HG03175 (cell line): ENCODE data around the gene MAPK1.
A peak's percentile ranks its signal among the peaks of the same experiment; 100 is the strongest.
"Not testable (repeated sequence)": the region's sequence is repeated elsewhere in the genome, so short reads cannot be mapped to it uniquely, and the experiment has no call there.

Experiments
- ATAC-seq: cut with Tn5 transposase; IDR thresholded peaks from one replicate; pipeline ENCODE4 v1.9.1; 2021; ENCODE audit warnings: mild to moderate bottlenecking, moderate library complexity; ENCODE audit not compliant: unreplicated experiment

Gene MAPK1

DNA sequence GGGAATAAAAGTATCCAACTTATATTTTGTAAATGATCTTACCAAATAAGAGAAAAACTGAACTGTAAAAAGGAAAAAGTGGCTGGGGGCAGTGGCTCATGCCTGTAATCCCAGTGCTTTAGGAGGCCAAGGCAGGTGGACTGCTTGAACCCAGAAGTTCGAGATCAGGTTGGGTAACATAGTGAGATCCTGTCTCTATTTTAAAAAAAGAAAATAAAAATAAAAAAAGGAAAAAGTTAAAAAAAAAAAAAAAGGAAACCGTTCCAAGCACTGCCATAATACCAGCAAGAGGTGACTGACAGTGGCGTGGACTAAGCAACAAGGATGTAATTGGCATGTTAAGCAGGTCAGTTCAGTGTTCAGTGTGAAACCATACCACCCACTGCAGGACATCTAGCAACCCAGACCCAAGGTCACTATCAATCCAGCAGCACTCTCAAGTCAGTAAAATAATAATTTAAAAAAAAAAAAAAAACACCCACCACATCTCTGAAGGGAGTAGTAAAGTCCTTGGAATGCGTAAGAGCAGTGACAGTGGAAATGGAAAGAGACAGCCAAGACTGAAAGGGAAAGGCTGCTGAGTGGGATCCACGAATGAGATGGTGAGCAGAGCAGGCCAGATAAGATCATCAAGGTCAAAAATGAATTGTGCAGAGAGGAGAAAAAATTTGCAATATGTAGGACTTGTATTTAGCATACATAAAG is 43.6 kb downstream of the MAPK1 start:
- no peak for ATAC-seq

DNA sequence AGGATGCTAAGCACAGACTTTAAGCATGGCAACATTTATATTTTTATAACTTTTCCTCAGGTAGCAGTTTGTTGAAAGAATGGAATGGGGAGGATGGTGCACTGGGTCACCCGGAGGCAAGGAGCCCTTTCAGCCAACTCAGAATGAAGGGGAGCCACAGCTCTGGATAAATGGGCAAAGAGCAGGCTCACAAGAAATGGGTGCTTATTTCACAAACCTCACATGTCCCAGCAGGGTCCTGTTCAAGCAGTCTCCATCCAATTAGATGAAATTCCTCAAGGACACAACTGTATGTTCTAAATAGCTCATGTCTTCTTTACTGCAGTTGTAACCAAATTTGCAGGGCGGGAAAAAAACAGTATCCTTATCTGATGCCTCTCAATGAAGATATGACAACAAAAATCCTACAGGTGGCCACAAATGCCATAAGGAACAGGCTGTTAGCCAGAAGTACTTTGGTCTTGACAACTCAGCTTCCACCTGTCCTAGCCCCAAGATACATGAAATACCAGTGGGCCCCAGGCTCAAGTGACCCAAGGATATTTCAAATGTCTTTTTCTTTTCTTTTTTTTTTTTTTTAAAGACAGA is 48.2 kb downstream of the MAPK1 start:
- ATAC-seq, result no peak

DNA sequence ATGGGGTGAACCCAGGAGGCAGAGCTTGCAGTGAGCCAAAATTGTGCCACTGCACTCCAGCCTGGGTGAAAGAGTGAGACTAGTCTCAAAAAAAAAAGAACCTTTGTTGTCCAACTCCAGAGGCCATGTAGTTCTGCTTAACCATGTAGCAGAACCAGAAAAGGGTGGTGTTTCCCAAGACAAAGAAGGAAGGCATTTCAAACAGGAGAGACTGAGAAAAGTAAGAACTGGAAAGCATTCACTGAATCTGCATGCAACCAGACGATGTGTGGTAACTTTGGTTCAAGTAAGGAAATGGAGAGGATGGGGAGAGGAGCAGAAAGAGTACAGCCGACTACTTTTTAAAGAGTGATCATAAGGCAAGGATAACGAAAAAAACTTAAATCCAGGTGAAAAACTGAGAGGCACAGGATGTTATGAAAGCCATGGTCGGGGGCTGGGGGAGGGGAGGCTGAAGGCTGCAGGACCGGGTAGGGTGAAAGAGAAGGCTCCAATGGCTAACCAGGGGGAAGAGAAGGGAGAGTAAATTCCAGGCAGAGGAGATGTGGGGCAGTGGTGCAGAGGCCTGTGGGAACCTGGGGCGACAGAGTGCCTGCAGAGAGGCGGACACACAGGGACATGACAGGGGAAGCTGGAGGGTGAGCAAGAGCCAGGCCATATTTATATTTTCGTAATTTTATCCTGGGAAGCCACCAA is 48.8 kb downstream of the MAPK1 start:
- no peak for ATAC-seq

DNA sequence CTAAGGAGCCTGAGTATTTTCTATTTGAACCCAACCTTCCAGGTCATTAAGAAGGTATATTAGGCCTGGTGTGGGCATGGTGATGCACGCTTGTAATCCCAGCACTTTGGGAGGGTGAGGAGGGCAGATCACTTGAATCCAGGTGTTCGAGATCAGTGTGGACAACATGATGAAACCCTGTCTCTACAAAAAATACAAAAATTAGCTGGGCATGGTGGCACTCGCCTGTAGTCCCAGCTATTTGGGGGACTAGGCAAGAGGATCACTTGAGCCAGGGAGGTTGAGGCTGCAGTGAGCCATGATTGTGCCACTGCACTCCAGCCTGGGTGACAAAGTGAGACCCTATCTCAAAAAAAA is 50.0 kb downstream of the MAPK1 start:
- ATAC-seq, result not testable (repeated sequence)

DNA sequence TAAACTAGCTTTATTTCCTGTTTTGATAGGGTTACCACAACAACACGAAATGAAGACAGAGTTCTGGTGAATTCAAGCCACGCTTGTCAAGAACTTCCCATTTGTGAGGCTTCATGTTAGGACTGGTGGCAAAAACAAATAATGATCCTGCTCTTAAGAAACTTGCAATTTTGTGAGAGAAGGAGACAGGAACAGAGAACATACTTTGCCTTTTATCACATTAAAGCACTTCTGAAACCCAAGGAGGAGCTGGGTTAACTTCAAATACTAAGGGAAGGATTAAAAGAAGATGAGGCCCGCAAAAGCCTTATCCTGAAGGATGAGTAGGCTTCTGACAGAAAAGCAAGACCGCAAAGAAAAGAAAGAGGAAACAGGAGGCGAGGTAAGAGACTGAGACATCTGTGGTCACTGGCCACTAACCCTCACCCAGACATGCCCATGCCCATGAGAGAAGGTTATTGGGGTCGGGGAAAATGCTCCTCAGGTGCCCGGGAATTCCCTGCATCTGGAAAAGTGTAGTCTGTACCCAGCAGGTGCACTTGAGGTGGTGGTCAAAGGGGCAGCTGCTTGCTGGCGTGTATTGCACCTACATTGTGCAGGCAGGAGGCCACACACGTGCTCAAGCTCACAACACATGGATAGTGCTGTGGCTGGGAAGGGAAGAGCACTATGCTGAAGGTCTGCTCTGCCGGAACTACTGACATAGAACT is 50.5 kb downstream of the MAPK1 start:
- peak; percentile 70 for ATAC-seq

DNA sequence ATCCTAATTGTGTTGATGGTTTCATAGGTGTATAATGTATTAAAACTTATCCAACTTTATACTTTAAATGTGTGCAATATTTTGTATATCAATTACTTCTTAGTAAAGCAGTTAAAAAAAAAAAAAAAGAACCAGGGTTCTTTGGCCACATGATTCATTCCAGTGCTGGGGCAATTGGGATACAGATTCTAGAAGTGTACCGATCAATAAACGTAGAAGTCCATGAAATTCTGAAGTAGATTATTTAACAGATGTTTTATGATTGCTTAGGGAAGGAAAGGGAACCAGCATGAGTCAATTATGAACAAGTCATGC is 51.0 kb downstream of the MAPK1 start:
- no peak for ATAC-seq

DNA sequence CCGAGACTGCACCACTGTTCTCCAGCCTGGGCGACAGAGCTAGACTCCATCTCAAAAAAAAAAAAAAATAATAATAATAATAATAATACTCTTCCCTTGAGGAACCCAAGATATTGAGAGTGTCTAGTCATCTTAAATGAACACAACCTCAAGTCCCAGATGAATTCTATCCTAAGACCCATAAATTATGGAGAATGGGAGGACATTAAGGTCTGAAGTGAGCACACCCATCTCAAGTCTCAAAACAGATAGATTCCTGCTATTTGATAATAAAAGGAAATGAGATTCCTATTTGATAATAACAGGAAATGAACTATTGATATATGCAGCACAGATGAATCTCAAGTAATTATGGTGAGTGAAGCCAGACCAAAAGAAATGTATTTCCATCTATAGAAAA is 51.5 kb downstream of the MAPK1 start:
- ATAC-seq, result no peak

DNA sequence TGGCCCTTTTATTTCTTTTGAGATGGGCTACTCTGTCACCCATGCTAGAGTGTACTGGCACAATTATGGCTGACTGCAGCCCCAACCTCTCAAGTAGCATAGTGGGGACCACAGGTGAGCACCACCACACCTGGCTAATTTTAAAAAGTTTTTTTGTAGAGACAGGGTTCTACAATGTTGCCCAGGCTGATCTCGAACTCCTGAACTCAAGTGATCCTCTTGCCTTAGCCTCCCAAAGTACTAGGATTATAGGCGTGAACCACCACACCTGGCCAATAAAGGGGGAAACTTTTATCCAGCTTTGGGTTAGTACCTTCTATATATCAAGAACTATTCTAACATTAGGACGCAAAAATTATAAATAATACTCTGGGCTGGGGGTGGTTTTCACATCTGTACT is 52.1 kb downstream of the MAPK1 start:
- ATAC-seq, result no peak

DNA sequence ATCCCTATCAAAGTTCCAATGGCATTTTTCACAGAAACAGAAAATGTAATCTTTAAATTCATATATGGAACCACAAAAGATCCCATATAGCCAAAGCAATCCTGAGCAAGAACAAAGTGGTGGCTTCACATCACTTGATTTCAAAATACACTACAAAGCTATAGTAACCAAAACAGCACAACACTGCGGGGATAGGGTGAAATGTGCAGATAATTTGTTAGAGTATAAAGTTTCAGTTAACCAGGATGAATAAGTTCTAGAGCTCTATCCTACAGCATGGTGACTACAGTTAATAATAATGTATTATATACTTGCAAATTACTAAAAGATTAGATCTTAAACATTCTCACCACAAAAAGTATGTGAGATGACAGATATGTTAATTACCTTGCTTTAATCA is 55.5 kb downstream of the MAPK1 start:
- no peak for ATAC-seq

DNA sequence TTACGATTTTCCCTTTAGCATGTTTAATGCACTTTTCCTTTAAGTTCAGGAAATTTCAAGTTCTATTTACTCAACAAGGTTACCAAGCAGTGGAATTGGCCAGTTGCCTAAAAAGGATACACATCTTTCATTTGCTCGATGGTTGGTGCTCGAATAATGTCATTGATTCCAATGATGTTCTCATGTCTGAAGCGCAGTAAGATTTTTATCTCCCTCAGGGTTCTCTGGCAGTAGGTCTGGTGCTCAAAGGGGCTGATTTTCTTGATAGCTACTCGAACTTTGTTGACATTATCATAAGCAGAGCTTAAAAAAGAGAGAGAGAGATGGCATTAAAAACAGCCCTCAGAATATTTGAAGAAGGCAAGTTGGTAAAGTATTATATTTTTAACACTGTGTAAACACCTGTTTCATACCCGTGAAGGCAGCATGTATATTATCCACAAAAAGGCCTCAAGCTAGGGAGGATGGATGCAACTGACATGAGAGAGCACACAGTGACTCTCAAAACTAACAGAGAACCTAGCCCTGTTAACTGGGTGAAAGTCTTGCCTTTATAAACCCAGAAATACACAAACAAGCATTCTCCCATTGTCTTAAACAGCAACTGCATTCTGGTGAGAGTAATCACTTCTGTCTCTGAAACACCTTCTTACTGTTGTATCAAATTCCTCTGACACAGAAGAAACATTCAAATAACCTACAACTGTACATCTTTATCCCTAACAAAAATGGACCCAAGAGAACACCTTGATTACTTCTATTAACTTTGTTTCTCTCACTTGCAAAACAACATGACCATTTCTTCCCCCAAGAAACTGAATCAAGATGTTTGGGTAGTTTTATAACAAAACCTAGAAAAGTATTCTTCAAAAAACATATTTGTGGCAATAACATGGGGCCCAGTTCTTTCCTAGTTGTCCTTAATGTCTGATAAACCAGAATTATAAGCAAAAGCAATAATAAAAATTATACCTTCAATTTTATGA is 59.6 kb downstream of the MAPK1 start:
- no peak for ATAC-seq

DNA sequence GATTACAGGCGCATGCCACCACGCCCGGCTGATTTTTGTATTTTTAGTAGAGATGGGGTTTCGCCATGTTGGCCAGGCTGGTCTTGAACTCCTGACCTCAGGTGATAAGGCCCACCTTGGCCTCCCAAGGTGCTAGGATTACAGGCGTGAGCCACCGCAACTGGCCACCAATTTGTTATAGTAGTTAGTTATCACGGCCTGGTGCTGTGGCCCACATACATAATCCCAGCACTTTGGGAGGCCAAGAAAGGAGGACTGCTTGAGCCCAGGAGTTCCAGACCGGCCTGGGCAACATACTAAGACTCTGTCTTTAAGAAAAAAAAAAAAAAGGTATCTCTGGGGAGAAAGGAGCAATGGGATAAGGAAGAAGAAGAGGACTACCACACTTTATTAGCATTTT is 62.1 kb downstream of the MAPK1 start:
- ATAC-seq, result not testable (repeated sequence)

DNA sequence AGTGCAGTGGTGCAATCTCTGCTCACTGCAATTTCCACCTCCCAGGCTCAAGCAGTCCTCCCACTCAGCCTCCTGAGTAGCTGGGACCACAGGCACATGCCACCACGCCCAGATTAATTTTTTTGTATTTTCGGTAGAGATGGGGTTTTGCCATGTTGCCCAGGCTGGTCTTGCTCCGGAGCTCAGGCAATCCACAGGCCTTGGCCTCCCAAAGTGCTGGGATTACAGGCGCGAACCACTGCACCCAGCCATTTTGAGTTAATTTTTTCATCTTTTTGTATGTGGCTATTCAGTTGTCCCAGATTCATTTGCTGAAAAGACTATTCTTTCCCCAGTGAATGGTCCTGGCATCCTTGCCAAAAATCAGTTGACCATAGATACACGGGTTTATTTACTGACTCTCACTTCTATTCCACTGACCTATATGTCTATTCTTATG is 63.6 kb downstream of the MAPK1 start:
- no peak for ATAC-seq

DNA sequence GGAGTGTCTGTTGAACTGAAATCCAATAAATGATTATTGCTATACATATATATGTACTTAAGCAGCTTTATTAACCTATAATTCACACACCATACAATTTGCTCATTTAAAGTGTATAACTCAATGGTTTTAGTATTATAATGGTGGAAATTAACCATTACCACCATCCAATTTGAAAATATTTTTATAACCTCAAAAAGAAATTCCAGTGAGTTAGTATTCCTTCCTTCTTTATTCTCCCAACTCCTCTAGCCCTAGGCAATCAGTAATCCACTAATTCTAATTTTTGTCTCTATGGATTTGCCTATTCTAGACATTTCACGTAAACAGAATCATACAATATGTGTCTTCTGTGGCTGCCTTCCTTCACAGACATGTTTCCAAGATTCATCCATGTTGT is 64.8 kb downstream of the MAPK1 start:
- no peak for ATAC-seq

DNA sequence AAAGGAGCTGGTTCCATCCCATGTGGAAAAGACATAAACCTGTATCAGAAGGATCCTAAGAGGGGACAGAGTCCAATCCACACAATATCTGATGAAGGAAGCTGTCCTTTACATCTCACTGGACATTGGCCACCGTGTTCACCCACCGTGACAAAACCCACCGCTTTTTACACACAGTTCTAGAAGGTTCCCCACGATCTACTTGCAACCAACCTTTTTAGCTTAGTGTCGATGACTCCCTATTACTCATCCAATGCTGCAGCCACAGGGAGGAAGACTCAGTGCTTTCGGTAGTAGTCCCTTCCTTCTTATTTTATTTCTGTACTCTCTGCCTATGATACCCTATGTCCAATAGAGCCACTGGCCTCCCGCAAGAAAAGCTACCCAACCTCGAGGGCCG is 65.4 kb downstream of the MAPK1 start:
- ATAC-seq, result no peak

DNA sequence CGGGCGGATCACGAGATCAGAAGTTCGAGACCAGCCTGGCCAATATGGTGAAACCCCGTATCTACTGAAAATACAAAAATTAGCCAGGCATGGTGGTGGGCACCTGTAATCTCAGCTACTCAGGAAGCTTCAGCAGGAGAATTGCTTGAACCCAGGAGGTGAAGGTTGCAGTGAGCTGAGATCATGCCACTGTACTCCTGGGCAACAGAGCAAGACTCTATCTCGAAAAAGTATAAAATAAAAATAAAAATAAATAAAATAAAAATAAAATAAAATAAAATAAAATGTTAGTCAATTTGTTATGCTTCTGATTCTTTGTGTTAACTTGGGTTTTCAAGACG is 66.2 kb downstream of the MAPK1 start:
- ATAC-seq, result not testable (repeated sequence)

DNA sequence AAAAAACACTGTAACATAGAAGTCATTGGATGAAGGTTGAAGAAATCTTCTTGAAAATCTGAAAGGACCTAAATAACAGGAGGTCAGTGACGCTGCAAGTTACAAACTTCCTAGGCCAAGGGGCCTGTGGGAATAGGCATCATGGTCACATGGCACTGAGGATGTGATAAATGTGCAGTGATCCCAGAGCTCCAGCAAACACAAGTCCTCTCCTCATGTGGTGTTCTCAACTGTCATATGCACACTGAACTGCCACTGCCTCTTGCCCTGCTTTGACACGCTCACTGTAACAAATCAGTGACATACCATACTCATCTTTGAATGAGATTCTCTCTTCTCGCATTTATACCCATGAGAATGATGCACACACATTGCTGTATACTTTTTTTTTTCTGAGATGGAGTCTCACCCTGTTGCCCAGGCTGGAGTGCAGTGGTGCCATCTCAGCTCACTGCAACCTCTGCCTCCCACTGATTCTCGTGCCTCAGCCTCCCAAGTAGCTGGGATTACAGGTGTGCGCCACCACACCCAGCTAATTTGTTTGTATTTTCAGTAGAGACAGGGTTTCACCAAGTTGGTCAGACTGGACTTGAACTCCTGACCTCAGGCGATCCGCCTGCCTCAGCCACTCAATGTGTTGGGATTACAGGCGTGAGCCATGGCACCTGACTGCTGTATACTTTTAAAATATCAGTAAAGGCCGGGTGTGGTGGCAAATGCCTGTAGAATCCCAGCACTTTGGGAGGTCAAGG is 66.7 kb downstream of the MAPK1 start:
- no peak for ATAC-seq

DNA sequence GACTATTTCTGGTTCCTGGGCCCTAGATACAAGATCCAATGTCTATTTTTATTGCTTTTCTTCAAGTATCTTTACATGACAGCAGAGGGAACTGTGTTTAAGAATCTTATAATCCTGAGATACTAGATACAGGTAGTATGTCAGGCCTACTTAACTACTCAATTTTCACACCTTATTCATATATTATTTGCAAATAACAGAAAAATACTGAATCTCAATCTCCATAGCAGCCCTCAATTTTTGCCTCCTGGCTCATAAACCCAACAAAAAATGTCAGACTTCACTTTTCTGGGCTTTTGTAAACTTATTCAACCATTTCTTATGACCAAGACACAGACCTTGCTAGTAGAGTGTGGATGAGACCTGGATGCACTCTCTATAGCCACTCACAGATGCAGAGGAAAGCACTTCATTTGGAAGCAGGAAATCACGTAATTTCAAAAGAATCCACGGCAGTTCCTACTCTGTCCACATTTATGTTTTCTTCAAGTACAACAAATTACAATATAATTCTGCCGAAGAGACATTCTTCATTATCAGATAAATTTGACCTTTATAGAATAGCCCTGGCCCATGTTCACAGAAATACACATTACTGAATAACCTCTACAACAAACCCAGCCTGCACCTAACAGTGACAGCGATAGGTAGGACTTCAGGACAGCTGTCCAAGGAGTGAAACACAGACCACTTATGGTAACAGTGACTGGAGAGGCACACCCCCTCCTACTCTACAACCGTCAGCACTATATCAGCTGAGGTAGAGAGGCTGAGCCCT is 69.8 kb downstream of the MAPK1 start:
- no peak for ATAC-seq

DNA sequence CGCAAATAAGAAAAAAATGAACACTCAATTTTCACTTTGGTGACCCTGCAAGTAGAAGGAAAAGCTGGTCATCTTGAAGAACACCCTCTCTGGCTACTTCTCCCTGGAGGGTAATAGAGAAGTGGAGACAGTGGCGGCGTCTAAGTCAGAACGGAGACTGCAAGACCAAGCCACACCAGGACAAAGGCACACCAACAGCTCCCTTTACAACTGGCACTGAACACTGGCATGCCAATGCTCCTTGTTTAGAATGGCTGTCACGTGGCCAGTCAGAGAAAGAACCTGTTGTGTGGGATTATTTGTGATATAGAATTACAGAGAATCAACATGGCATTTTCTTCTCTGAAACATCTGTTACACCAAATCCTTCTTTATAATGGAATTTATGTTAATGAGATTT is 70.6 kb downstream of the MAPK1 start:
- ATAC-seq, result no peak

DNA sequence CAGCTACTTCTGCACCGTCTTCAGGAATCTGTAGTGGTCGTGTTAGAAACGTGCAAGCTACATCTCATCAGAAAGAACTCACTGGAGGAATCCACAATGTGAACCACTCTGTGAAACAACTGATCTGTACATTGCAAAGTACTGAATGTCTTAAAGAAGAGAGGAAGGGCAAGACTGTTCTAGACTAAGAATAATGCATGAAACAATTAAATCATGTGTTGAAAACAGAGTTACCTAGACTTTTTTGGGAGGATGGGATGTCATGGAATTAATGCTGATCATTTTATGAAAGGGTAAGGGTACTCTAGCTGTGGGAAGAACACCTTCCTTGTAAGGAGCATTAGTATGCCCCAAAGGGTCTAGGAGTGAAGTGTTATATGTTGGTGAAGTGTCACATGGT is 71.2 kb downstream of the MAPK1 start:
- no peak for ATAC-seq
